Measurements from ENCODE around the gene GADD45B. TPM values are rescaled to one million over a fixed set of nuclear protein-coding genes. Genes with fewer than 3 reads are reported as not detected.

GADD45B gene
- total and polyA plus RNA-seq, 10 of the 15 experiments (the other 5 are each of a cell fraction or from before 2014, with no cell fraction given): 2.4 to 180 (median 91.1) TPM

DNA sequence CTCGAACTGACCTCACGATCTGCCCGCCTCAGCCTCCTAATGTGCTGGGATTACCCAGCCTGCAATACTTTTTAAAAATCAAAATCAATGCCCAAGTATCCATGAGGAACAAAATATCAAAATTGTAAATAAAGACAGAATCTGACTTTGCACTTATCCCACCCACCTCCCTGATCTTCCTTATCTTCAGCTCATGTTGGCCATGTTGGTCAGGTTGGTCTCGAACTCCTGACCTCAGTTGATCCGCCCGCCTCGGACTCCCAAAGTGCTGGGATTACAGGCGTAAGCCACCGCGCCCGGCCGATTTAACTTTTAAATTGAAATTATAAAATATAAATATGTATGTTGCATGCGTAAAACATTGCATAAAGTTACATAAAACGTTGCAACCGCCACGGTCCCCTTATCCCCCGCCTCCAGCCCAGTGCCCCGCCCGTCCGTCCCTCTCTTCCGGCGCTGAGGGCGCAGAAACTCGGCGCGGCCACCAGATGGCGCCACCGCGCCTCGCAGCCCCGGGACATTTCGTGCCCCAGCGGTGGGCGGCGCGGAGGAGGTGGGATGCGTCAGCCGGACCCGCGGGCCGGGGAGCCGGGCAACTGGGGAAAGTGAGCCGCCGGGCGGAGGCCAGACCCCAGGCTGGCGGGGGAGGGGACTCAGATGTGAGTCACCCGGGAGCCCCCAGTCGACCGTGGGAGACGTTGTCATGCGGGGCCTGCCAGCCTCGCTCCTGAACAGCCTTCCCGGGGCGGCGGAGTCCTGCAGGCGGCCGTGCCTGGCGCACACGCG, 1.5 kb upstream of the GADD45B start (continued):
- peak; percentile 92; the same call in 1 of the 2 replicates for TF ChIP-seq ZNF207 (IDR thresholded peaks at IDR 0.05; ENCODE audit: borderline replicate concordance)
- peak; percentile 39; the same call in 1 of the 2 replicates for TF ChIP-seq JUND (IDR thresholded peaks at IDR 0.05; ENCODE audit: low read depth, low read length)
- peak; percentile 39; the same call in 1 of the 2 replicates for TF ChIP-seq CBFB (IDR thresholded peaks at IDR 0.05; ENCODE audit: low read depth)
- TF ChIP-seq ZBED1 (IDR thresholded peaks at IDR 0.05; ENCODE audit: borderline replicate concordance): 0 out of 2 replicates have a peak, but pooled peaks have one; percentile 34
- TF ChIP-seq, protein P1, sequence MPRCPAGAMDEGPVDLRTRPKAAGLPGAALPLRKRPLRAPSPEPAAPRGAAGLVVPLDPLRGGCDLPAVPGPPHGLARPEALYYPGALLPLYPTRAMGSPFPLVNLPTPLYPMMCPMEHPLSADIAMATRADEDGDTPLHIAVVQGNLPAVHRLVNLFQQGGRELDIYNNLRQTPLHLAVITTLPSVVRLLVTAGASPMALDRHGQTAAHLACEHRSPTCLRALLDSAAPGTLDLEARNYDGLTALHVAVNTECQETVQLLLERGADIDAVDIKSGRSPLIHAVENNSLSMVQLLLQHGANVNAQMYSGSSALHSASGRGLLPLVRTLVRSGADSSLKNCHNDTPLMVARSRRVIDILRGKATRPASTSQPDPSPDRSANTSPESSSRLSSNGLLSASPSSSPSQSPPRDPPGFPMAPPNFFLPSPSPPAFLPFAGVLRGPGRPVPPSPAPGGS (IDR thresholded peaks at IDR 0.05; ENCODE audit: borderline replicate concordance, insufficient read depth, low read depth, low read length, poor library complexity, severe bottlenecking): peak; percentile 84
- peak; percentile 73 for TF ChIP-seq CHD2 (IDR thresholded peaks at IDR 0.05; ENCODE audit: borderline replicate concordance, low read depth, low read length)
- TF ChIP-seq BHLHE40 (IDR thresholded peaks at IDR 0.05; ENCODE audit: borderline replicate concordance in 1 of 2, low read depth in 2 of 2, low read length in 1 of 2): peak; percentile 70 to 82; a peak in 3 of 4 replicates
- TF ChIP-seq NBN (IDR thresholded peaks at IDR 0.05): peak; percentile 63; the same call in 1 of the 2 replicates
- TF ChIP-seq NR2C2 (IDR thresholded peaks at IDR 0.05; ENCODE audit: borderline replicate concordance, control insufficient read depth, insufficient read length, low read depth): no peak
- TF ChIP-seq MEF2A (IDR thresholded peaks at IDR 0.05; ENCODE audit: insufficient read depth, low read depth, low read length): peak; percentile 68
- no peak for TF ChIP-seq BCLAF1 (IDR thresholded peaks at IDR 0.05)
- no peak for TF ChIP-seq NFYA (IDR thresholded peaks at IDR 0.05; ENCODE audit: borderline replicate concordance, low read depth, low read length)
- TF ChIP-seq, protein P2, sequence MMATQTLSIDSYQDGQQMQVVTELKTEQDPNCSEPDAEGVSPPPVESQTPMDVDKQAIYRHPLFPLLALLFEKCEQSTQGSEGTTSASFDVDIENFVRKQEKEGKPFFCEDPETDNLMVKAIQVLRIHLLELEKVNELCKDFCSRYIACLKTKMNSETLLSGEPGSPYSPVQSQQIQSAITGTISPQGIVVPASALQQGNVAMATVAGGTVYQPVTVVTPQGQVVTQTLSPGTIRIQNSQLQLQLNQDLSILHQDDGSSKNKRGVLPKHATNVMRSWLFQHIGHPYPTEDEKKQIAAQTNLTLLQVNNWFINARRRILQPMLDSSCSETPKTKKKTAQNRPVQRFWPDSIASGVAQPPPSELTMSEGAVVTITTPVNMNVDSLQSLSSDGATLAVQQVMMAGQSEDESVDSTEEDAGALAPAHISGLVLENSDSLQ (IDR thresholded peaks at IDR 0.05): no peak
- TF ChIP-seq LARP7 (IDR thresholded peaks at IDR 0.05): peak; percentile 55; the same call in 1 of the 2 replicates
- 0 out of 2 replicates have a peak, but pooled peaks have one; percentile 65 for TF ChIP-seq BACH1 (IDR thresholded peaks at IDR 0.05; ENCODE audit: borderline replicate concordance)
- no peak for TF ChIP-seq SREBF2 (IDR thresholded peaks at IDR 0.05; ENCODE audit: low read length)
- TF ChIP-seq STAT1 (conservative IDR thresholded peaks at IDR 0.05): 0 out of 2 replicates have a peak, but pooled peaks have one; percentile 61
- peak in 1 of 2 experiments; percentile 30; a peak in 1 of 4 replicates for TF ChIP-seq ETV6 (conservative IDR thresholded peaks at IDR 0.05 in 1 of 2, IDR thresholded peaks at IDR 0.05 in 1 of 2; ENCODE audit: borderline replicate concordance in 1 of 2, low read depth in 1 of 2)
- TF ChIP-seq YBX1 (IDR thresholded peaks at IDR 0.05): no peak
- peak; percentile 98 for TF ChIP-seq GATAD2B (conservative IDR thresholded peaks at IDR 0.05; ENCODE audit: low read depth)
- TF ChIP-seq PAX5 (IDR thresholded peaks at IDR 0.05; ENCODE audit: borderline replicate concordance, low read depth, low read length): peak; percentile 21; the same call in 1 of the 2 replicates
- TF ChIP-seq FOXM1 (IDR thresholded peaks at IDR 0.05; ENCODE audit: low read depth, low read length): peak; percentile 77; the same call in 1 of the 2 replicates
- TF ChIP-seq NRF1 (conservative IDR thresholded peaks at IDR 0.05; ENCODE audit: low read depth, low read length): no peak
- peak; percentile 72 for TF ChIP-seq MEF2B (IDR thresholded peaks at IDR 0.05; ENCODE audit: partially characterized antibody, poor library complexity, severe bottlenecking)
